ENCODE measurements around the gene MTF2. TPM values are rescaled to one million over a fixed set of nuclear protein-coding genes. Genes with fewer than 3 reads are reported as not detected.

The MTF2 gene
- total and polyA plus RNA-seq, 9 of the 15 experiments (the other 6 are each of a cell fraction or from before 2014, with no cell fraction given), result 29.3 to 124 (median 57.7) TPM

DNA sequence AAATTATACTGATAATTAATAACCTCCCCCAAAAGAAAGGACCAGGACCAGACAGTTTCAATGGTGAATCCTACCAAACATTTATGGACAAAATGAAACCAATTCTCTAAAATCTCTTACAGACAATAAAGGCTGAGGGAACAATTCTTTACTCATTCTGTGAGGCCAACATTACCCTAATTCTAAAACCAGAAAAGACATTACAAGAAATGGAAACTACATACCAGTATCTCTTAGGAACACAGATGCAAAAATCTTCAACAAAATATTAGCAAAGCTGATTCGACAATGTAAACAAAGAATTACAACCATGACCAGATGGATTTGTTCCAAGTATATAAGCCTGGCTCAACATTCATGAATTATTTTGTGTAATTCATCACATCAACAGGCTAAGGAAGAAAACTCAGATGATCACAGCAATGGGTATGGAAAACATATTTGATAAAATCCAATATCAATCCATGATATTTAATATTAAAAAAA, 92.5 kb downstream of the MTF2 start (continued):
- TF ChIP-seq, protein P1, sequence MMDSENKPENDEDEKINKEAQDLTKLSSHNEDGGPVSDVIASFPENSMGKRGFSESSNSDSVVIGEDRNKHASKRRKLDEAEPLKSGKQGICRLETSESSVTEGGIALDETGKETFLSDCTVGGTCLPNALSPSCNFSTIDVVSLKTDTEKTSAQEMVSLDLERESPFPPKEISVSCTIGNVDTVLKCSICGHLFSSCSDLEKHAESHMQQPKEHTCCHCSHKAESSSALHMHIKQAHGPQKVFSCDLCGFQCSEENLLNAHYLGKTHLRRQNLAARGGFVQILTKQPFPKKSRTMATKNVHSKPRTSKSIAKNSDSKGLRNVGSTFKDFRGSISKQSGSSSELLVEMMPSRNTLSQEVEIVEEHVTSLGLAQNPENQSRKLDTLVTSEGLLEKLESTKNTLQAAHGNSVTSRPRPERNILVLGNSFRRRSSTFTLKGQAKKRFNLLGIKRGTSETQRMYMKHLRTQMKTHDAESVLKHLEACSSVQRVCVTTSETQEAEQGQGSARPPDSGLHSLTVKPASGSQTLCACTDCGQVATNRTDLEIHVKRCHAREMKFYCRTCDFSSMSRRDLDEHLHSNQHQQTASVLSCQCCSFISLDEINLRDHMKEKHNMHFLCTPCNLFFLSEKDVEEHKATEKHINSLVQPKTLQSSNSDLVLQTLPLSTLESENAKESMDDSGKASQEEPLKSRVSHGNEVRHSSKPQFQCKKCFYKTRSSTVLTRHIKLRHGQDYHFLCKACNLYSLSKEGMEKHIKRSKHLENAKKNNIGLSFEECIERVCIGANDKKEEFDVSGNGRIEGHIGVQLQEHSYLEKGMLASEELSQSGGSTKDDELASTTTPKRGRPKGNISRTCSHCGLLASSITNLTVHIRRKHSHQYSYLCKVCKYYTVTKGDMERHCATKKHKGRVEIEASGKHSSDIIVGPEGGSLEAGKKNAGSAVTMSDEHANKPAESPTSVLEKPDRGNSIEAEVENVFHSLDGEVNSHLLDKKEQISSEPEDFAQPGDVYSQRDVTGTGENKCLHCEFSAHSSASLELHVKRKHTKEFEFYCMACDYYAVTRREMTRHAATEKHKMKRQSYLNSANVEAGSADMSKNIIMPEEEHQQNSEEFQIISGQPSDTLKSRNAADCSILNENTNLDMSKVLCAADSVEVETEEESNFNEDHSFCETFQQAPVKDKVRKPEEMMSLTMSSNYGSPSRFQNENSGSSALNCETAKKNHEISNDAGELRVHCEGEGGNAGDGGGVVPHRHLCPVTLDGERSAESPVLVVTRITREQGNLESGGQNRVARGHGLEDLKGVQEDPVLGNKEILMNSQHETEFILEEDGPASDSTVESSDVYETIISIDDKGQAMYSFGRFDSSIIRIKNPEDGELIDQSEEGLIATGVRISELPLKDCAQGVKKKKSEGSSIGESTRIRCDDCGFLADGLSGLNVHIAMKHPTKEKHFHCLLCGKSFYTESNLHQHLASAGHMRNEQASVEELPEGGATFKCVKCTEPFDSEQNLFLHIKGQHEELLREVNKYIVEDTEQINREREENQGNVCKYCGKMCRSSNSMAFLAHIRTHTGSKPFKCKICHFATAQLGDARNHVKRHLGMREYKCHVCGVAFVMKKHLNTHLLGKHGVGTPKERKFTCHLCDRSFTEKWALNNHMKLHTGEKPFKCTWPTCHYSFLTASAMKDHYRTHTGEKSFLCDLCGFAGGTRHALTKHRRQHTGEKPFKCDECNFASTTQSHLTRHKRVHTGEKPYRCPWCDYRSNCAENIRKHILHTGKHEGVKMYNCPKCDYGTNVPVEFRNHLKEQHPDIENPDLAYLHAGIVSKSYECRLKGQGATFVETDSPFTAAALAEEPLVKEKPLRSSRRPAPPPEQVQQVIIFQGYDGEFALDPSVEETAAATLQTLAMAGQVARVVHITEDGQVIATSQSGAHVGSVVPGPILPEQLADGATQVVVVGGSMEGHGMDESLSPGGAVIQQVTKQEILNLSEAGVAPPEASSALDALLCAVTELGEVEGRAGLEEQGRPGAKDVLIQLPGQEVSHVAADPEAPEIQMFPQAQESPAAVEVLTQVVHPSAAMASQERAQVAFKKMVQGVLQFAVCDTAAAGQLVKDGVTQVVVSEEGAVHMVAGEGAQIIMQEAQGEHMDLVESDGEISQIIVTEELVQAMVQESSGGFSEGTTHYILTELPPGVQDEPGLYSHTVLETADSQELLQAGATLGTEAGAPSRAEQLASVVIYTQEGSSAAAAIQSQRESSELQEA (IDR thresholded peaks at IDR 0.05; ENCODE audit: low read depth), result no peak
- TF ChIP-seq SPI1 (IDR thresholded peaks at IDR 0.05; ENCODE audit: borderline replicate concordance, low read depth, low read length) (no peak), XRCC3 (IDR thresholded peaks at IDR 0.05) (no peak), MYNN (IDR thresholded peaks at IDR 0.05) (no peak), MYNN (CRISPR knock-in tag; IDR thresholded peaks at IDR 0.05) (no peak), PHF20 (IDR thresholded peaks at IDR 0.05; ENCODE audit: partially characterized antibody) (no peak), ATF7 (IDR thresholded peaks at IDR 0.05) (no peak), PTTG1 (tag; IDR thresholded peaks at IDR 0.05; ENCODE audit: low read depth) (no peak), FOXP1 (CRISPR knock-in tag; IDR thresholded peaks at IDR 0.05) (no peak)
- TF ChIP-seq, protein P2, sequence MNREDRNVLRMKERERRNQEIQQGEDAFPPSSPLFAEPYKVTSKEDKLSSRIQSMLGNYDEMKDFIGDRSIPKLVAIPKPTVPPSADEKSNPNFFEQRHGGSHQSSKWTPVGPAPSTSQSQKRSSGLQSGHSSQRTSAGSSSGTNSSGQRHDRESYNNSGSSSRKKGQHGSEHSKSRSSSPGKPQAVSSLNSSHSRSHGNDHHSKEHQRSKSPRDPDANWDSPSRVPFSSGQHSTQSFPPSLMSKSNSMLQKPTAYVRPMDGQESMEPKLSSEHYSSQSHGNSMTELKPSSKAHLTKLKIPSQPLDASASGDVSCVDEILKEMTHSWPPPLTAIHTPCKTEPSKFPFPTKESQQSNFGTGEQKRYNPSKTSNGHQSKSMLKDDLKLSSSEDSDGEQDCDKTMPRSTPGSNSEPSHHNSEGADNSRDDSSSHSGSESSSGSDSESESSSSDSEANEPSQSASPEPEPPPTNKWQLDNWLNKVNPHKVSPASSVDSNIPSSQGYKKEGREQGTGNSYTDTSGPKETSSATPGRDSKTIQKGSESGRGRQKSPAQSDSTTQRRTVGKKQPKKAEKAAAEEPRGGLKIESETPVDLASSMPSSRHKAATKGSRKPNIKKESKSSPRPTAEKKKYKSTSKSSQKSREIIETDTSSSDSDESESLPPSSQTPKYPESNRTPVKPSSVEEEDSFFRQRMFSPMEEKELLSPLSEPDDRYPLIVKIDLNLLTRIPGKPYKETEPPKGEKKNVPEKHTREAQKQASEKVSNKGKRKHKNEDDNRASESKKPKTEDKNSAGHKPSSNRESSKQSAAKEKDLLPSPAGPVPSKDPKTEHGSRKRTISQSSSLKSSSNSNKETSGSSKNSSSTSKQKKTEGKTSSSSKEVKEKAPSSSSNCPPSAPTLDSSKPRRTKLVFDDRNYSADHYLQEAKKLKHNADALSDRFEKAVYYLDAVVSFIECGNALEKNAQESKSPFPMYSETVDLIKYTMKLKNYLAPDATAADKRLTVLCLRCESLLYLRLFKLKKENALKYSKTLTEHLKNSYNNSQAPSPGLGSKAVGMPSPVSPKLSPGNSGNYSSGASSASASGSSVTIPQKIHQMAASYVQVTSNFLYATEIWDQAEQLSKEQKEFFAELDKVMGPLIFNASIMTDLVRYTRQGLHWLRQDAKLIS (CRISPR knock-in tag; IDR thresholded peaks at IDR 0.05), result no peak

Data from K562 (cell line).